ENCODE data around the gene NPW.

Gene NPW

GRCh38 chr16:1998852-1999801 lies 20.5 kb upstream of the NPW start:
- Histone ChIP-seq H3K27me3 (replicated peaks; ENCODE audit: control insufficient read depth, insufficient read depth, low read length) (no peaks in the 10 kb centered on the region), H3K4me3 (replicated peaks; ENCODE audit: low read depth, low read length) (no peak overlapping the region), H3K36me3 (ENCODE audit: control insufficient read depth, insufficient read depth, low read length) (peaks cover 48% of the 10 kb centered on the region)
- no peak for TF ChIP-seq CTCF (IDR thresholded peaks at IDR 0.05; ENCODE audit: insufficient read depth, low read length, poor library complexity, severe bottlenecking)
- peak; percentile 13 for DNase-seq (ENCODE audit: extremely low read depth, insufficient read length)

- no peak for TF ChIP-seq CTCF (IDR thresholded peaks at IDR 0.05; ENCODE audit: insufficient read depth, low read length, poor library complexity, severe bottlenecking)
- no peak for DNase-seq (ENCODE audit: extremely low read depth, insufficient read length)
- H3K4me3 ChIP-seq (replicated peaks; ENCODE audit: low read depth, low read length): no peak overlapping the region
- H3K36me3 ChIP-seq (ENCODE audit: control insufficient read depth, insufficient read depth, low read length): peaks cover 48% of the 10 kb centered on the region
- H3K27me3 ChIP-seq (replicated peaks; ENCODE audit: control insufficient read depth, insufficient read depth, low read length): no peaks in the 10 kb centered on the region
Measured at GRCh38 chr16:1999866-2000514, 19.6 kb upstream of the NPW start.

GRCh38 chr16:2001035-2001434 lies 18.6 kb upstream of the NPW start:
- Histone ChIP-seq H3K36me3 (ENCODE audit: control insufficient read depth, insufficient read depth, low read length) (peaks cover 50% of the 10 kb centered on the region), H3K4me3 (replicated peaks; ENCODE audit: low read depth, low read length) (no peak overlapping the region), H3K27me3 (replicated peaks; ENCODE audit: control insufficient read depth, insufficient read depth, low read length) (no peaks in the 10 kb centered on the region)
- DNase-seq (ENCODE audit: extremely low read depth, insufficient read length): no peak
- TF ChIP-seq CTCF (IDR thresholded peaks at IDR 0.05; ENCODE audit: insufficient read depth, low read length, poor library complexity, severe bottlenecking): no peak

GRCh38 chr16:2001456-2002355 lies 17.9 kb upstream of the NPW start:
- TF ChIP-seq CTCF (IDR thresholded peaks at IDR 0.05; ENCODE audit: insufficient read depth, low read length, poor library complexity, severe bottlenecking): no peak
- H3K36me3 ChIP-seq (ENCODE audit: control insufficient read depth, insufficient read depth, low read length): peaks cover 53% of the 10 kb centered on the region

GRCh38 chr16:2002406-2003230 lies 17.0 kb upstream of the NPW start:
- H3K27me3 ChIP-seq (replicated peaks; ENCODE audit: control insufficient read depth, insufficient read depth, low read length): no peaks in the 10 kb centered on the region
- no peak for TF ChIP-seq CTCF (IDR thresholded peaks at IDR 0.05; ENCODE audit: insufficient read depth, low read length, poor library complexity, severe bottlenecking)

More at GRCh38 chr16:2001456-2002355, 17.9 kb upstream of the NPW start:
- DNase-seq (ENCODE audit: extremely low read depth, insufficient read length): no peak
- Histone ChIP-seq H3K4me3 (replicated peaks; ENCODE audit: low read depth, low read length) (no peak overlapping the region), H3K27me3 (replicated peaks; ENCODE audit: control insufficient read depth, insufficient read depth, low read length) (no peaks in the 10 kb centered on the region)

More at GRCh38 chr16:2002406-2003230, 17.0 kb upstream of the NPW start:
- no peak overlapping the region for H3K4me3 ChIP-seq (replicated peaks; ENCODE audit: low read depth, low read length)
- peaks cover 52% of the 10 kb centered on the region for H3K36me3 ChIP-seq (ENCODE audit: control insufficient read depth, insufficient read depth, low read length)
- no peak for DNase-seq (ENCODE audit: extremely low read depth, insufficient read length)

Measured in GM06990 (cell line).